ENCODE results near the gene OR4S2.

OR4S2 gene, protein sequence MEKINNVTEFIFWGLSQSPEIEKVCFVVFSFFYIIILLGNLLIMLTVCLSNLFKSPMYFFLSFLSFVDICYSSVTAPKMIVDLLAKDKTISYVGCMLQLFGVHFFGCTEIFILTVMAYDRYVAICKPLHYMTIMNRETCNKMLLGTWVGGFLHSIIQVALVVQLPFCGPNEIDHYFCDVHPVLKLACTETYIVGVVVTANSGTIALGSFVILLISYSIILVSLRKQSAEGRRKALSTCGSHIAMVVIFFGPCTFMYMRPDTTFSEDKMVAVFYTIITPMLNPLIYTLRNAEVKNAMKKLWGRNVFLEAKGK

DNA sequence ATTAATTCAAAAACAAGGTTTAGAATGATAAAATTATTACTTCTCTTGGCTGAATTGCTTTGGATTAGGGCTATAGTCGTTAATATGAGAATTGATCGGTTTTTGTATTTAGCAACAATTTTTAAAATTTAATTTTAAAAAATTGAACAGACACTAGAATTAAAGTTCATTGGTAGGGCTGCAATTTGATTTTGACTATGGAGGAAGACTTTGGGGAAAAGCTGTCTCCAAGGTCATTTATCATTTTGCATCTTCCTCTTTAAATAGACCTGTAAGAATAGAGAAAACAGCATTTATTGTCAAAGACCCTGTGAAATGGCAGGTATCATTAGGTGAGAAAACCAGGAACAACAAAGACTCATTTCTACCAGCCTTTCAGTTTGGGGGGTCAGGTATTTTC lies at the start of gene OR4S2:
Gene OR4S2, plus strand, starts transcription at position 301 of the 400 bp plus-strand sequence. CDS start 2,577 bp downstream, outside the sequence.
- no peak for FAIRE-seq
- DNase-seq (ENCODE audit: insufficient read length, low spot score) = no peak

DNA sequence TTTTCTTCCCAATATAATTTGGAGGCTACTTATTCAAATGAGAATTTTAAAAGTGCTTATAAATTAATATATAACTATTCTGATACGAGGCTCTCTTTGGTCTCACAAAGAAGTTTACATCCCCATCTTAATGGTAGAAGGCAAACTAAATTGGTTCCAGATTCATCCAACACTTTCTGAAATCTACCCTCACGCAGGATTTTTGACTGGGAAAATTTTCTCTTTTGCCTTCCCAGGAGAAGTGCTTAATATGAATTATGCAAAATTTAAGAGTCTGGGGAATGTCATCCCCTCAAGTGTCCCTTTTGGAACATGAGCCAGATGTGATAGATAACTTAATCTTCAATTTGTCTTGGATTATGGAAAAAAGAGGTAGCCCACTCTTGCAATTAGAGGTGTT lies 40.6 kb upstream of the OR4S2 start, which contains the start of gene OR4C11:
Gene OR4C11, minus strand, starts transcription at position 101 of the 400 bp plus-strand sequence. CDS start 3,272 bp downstream, outside the sequence.
- FAIRE-seq (no peak), DNase-seq (ENCODE audit: insufficient read length, low spot score) (no peak)

DNA sequence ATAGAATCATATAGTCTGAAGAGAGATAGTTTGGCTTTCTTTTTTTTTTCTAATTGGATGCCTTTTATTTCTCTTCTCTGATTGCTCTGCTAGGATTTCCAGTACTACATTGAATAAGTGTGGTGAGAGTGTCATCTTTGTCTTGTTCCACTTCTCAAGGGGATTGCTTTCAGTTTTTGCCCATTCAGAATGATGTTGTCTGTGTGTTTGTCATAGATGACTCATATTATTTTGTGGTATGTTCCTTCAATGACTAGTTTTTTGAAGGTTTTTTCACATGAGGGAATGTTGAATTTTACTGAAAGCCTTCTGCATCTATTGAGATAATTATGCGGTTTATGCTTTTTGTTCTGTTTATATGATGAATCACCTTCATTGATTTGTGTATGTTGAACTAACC lies 23.6 kb upstream of the OR4S2 start:
- FAIRE-seq = no peak
- DNase-seq (ENCODE audit: insufficient read length, low spot score) = no peak

DNA sequence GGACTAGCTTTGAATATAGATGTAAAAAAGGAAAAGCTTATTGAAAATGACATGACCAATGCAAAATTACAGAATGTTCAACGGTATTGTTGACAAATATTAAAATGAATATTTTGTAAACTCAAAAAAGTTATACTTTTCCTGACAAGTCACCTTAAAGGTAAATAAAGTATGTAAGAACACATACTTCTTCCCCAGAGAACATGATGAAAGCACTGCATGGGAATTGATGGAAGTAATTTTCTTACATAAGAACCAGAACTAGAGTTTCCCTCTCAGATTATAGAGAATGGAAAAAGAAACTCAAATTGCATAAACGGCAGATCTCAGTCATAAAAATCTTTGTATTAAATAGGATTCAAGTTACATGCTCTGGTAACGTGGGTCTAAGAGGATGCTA lies 13.3 kb upstream of the OR4S2 start, which contains the start of gene OR4P4:
Gene OR4P4, plus strand, starts transcription at position 301 of the 400 bp plus-strand sequence.
- FAIRE-seq = no peak
- no peak for DNase-seq (ENCODE audit: insufficient read length, low spot score)

DNA sequence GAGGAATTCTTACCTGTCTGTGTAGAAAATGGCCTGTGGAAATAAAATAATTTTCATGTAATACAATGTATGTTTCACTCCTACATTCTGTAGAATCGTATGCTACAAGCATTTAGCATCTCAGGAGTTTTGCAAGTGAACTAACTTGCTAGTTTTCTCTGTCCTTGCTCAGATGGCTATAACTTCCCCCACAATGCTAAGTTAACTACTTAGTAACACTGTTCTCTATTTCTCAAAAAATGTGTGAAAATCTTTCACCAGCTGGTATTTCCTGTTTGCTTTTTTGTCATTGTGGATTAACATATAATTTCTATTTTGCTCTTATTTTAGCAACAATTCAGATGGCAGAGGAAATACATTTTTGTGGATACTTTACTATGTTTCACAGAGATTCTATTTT lies 4.4 kb downstream of the OR4S2 start:
- DNase-seq (ENCODE audit: insufficient read length, low spot score) = no peak
- FAIRE-seq = no peak

DNA sequence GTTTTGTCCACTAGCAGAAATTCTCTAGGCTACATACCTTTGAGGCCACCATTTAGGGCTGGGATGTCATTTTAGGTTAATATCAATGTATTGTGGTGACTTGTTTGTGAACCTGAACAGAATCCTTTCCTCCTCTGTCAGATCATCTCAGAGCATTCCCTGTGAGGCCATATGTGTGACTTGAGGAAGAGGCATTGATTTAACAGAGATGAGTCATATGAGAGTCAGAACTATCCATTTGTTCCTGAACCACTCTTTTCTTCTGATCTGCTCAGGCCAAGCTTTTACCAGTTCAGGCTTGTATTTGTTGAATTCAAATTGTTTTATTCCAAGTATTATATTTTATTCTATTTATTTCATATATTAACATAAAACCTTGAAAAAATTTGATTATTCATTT lies 7.0 kb downstream of the OR4S2 start:
- FAIRE-seq (no peak), DNase-seq (ENCODE audit: insufficient read length, low spot score) (no peak)

DNA sequence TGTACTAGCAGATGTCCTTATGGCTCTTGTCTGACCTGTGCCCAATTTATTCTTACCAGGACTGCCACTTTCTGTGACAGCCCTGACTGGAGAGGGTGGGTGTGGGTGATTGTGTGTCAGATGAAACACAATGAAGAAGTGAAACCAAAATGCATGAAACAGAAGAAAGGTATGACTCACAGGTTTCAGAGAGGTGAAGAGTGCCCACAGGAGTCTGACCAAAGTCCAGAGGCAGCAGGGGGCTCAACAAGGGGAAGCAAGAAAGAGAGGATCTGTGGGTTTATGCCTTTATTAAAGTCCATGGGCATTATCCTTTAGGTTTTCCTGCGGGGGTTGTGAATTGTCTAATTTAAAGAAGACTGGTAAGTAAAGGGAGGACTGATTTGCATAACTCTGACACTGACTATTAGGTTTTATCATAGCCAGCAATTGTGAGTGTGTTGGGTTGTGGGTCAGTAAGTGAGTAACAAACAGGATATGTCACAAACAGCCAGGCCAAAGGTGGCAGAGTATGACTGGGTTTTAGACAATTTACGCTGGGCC lies 10.0 kb downstream of the OR4S2 start:
- DNase-seq (ENCODE audit: insufficient read length, low spot score) (no peak), FAIRE-seq (no peak)

DNA sequence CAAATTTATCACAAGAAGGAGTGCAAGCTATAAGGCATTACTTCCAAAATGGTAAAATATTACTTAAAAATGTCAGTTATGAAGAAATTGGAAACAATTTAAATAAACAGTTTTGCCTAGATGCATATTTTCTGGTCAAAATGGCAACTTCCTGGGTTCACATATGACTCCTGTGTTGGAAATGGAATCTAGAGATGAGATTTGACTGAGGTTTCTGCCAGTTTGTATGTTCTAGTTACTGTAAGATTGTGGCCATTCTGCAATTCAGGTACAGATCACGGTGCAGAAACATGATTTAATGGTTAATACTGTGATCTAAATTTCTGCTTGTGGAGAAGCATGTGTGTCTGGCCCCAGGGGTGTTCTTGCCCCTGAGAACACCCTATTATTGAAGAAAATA lies 10.5 kb downstream of the OR4S2 start:
- no peak for FAIRE-seq
- no peak for DNase-seq (ENCODE audit: insufficient read length, low spot score)

DNA sequence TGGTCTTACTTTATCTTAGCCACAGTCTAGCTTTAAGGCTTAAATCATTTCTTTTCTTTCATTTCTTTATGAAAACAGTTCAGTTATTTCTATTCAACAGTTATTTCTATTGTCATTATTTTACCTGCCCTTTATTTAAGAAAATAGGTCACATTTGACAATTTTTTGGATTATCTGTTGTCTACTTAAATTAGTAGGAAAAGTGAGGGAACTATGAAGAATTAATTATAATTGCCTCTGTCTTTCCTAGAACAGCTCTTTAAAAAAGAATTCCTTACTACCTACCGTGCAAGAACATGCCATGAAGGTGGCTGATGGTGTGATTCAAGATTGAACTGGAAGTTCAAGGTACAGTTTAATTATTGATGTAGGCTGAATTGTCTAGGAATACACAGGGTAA lies 13.8 kb downstream of the OR4S2 start, which contains the start of gene OR4C6:
Gene OR4C6, plus strand, starts transcription at position 301 of the 400 bp plus-strand sequence. CDS start 2,966 bp downstream, outside the sequence.
- no peak for DNase-seq (ENCODE audit: insufficient read length, low spot score)
- FAIRE-seq = no peak

DNA sequence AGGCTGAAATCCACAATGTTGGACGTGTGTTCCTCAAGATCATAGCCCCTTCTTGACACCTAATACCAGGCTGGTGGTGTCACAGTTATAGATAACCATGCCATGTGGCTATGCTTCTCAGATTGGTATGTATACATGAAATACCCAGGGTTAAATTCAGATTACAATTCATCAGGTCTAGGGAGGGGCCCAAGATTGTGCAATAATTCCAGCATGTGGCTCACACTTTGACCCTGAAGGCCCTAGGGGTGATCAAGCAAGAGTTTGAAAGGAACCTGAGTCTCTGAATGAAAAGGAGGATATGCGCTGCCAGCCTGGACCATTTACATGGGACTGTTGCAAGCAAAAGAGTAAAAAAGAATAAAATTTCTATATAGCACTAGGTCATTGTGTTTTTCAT lies 21.2 kb downstream of the OR4S2 start:
- no peak for FAIRE-seq
- DNase-seq (ENCODE audit: insufficient read length, low spot score) = no peak

DNA sequence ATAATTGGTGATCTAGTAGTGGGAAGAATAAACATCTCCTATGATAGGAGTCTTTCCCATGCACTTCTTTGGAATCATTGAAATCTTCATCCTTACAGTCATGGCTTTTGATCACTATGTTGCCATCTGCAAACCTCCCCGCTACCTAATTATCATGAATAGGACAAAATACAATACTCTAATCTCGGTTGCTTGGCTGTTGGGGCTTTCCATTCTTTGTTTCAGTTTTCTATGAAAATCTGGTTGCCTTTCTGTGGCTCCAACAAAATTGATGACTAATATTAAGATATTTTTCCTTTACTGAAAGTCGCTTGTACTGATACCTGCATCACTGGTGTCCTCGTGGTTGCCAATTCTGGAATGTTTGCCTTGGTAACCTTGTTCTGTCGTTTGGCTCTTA lies 25.7 kb downstream of the OR4S2 start:
- DNase-seq (ENCODE audit: insufficient read length, low spot score) (no peak), FAIRE-seq (no peak)

DNA sequence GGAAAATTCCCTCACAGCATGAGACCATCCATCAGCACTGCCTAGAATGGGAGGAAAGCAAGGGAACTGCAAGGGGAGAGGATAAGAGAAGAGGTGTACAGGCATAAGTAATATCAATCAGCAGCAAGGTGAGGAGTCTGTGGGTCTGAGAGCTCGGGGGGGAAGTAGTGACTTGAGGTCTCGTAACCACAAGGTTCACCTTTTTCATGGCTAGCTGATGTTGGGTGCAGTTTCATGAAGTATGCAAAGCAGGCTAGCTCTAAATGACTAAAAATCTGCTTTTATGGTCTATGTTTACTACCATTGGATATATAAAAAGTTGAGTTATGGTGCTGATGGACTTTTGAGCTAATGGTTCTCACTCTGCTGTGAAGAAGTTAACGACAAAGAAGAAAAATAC lies 49.7 kb downstream of the OR4S2 start:
- FAIRE-seq (no peak), DNase-seq (ENCODE audit: insufficient read length, low spot score) (no peak)

DNA sequence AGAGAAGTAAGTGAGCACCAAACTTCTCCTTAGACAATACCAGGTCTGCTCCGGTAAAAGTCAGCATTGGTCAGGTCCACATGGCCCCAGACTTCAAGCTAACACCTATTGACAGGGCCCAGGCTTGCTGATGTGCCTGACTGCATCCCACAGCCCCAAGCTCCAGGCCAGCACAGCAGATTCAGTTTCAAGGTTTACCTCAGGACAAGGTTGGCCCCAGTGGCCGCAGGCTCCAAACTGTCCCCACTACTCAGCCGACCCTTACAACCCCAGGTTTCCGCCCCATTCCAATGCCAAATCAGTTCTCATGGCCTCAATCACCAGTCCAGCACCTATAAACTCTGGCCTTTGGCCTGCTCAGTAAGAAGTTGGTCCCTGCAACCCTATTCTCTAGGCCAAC lies 53.3 kb downstream of the OR4S2 start:
- FAIRE-seq (no peak), DNase-seq (ENCODE audit: insufficient read length, low spot score) (no peak)

All from GM19239 (cell line).